Subcutaneous adipose tissue (tissue), 4 donors: ENCODE measurements around the gene KLK15. TPM values are rescaled to one million over a fixed set of nuclear protein-coding genes. Genes with fewer than 3 reads are reported as not detected.

Source experiments
- CTCF ChIP-seq: fragments of 450-650 bp; IDR thresholded peaks from one replicate; pipeline ENCODE4 v1.5.1; 2016; ENCODE audit warnings: low read depth, mild to moderate bottlenecking, control low read depth, antibody characterized with exemption, moderate library complexity
- total RNA-seq, 4 donors: library from RNA; depleted of rRNA; stranded (reverse); fragments of >200 nt; gene quantifications; one replicate each; pipeline ENCODE4 v1.1.0, GENCODE V29; 2016

KLK15 gene
- not detected for total RNA-seq

- TF ChIP-seq CTCF, result no peak
Measured at GRCh38 chr19:50833117-50833801, at the start of gene KLK15. Gene KLK15, minus strand, starts transcription at chr19:50833574. Its CDS starts 2,082 bp downstream, at chr19:50831492.

DNA sequence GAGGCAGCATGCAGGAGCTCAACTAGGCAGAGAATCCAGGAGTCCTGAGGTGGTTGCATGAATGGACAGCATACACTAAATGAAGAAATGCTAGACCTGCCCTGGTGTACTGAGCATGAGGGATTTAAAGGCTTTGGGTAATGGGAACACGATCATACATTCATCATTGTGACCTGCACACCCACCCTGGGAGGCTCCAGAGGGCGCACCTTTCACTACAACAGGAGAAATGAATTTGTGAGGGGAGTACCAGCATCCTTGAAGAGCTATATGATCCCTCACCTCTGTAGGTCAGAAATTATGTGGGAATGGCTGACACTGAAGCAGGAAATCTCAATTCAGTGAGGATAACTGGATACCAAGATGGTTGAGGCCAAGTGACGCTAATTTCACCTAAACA is 48.8 kb upstream of the KLK15 start:
- TF ChIP-seq CTCF, result no peak

DNA sequence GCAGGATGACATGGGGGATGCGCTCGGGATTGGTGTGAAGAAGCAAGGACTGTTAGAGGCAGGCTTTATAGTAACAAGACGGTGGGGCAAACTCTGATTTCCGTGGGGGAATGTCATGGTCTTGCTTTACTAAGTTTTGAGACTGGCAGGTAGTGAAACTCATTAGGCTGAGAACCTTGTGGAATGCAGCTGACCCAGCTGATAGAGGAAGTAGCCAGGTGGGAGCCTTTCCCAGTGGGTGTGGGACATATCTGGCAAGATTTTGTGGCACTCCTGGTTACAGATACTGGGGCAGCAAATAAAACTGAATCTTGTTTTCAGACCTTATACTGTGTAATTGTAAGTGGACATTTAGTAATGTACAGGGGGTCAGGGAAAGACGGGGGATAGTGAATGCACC is 46.9 kb upstream of the KLK15 start:
- TF ChIP-seq CTCF, result no peak

DNA sequence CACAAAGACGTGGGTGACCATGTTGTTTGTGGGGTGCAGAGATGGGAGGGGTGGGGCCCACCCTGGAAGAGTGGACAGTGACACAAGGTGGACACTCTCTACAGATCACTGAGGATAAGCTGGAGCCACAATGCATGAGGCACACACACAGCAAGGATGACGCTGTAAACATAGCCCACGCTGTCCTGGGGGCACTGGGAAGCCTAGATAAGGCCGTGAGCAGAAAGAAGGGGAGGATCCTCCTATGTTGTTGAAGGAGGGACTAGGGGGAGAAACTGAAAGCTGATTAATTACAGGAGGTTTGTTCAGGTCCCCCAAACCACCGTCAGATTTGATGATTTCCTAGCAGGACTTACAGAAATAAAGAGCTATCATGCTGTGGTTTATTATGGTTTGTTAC is 45.5 kb upstream of the KLK15 start:
- TF ChIP-seq CTCF, result no peak

DNA sequence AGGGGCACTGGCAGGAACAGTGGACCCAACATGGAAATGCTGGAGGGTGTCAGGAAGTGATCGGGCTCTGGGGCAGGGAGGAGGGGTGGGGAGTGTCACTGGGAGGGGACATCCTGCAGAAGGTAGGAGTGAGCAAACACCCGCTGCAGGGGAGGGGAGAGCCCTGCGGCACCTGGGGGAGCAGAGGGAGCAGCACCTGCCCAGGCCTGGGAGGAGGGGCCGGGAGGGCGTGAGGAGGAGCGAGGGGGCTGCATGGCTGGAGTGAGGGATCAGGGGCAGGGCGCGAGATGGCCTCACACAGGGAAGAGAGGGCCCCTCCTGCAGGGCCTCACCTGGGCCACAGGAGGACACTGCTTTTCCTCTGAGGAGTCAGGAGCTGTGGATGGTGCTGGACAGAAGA is 44.0 kb upstream of the KLK15 start:
- no peak for TF ChIP-seq CTCF

DNA sequence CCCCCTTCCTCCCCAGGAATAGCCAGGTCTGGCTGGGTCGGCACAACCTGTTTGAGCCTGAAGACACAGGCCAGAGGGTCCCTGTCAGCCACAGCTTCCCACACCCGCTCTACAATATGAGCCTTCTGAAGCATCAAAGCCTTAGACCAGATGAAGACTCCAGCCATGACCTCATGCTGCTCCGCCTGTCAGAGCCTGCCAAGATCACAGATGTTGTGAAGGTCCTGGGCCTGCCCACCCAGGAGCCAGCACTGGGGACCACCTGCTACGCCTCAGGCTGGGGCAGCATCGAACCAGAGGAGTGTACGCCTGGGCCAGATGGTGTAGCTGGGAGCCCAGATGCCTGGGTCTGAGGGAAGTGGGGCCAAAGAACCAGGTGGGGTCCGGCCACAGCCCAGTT is 43.1 kb upstream of the KLK15 start:
- no peak for TF ChIP-seq CTCF

GRCh38 chr19:50875795-50876422 is 42.5 kb upstream of the KLK15 start:
- no peak for TF ChIP-seq CTCF
